B cell (primary cell): ENCODE data around the gene RAD51. TPM values are rescaled to one million over a fixed set of nuclear protein-coding genes. Genes with fewer than 3 reads are reported as not detected.

ENCODE experiments used
- ATAC-seq: fragments of 200-7000 bp; cut with Tn5 transposase; one replicate; pipeline ENCODE4 v1.10.0; 2021; ENCODE audit warnings: low read depth, mild to moderate bottlenecking, moderate number of reproducible peaks, moderate library complexity
- CTCF ChIA-PET: fragments of 350-600 bp; sonication (Branson Sonifier 250); formaldehyde crosslinking; loops from one replicate; lab custom pipeline; 2021; ENCODE audit warnings: antibody characterized with exemption, inconsistent platforms; lab: Charles Lee
- POLR2A ChIA-PET: fragments of 350-600 bp; sonication (Branson Sonifier 250); formaldehyde crosslinking; loops from one replicate; lab custom pipeline; 2021; ENCODE audit warnings: antibody characterized with exemption; lab: Charles Lee
- DNase-seq: peaks from one replicate; pipeline ENCODE4 v3.0.0; 2013
- H2AFZ ChIP-seq: 2 replicates; pipeline ENCODE4 v1.6.1; 2012; ENCODE audit warnings: mild to moderate bottlenecking, low read depth, low read length; ENCODE audit not compliant: insufficient read depth, poor library complexity, severe bottlenecking
- H3K27ac ChIP-seq, 2 donors: 1 replicate in 1 of 2; 2 replicates in 1 of 2; pipeline ENCODE4 v1.5.1; 2012 to 2013; ENCODE audit warnings: low read length in 2 of 2, mild to moderate bottlenecking in 2 of 2, moderate library complexity in 1 of 2
- H3K27me3 ChIP-seq, 4 experiments: fragments of 200-600 bp in 1 of 4; sonication (generic) in 1 of 4; replicated peaks in 1 of 4; 1 replicate in 2 of 4; 2 replicates in 2 of 4; pipeline versions ENCODE4 v1.6.1 to v1.7.0; 2013 to 2016; ENCODE audit warnings: low read length in 3 of 4, mild to moderate bottlenecking in 2 of 4, mixed read lengths in 1 of 4, moderate library complexity in 1 of 4; ENCODE audit not compliant: insufficient read depth in 4 of 4, control insufficient read depth in 3 of 4; ENCODE audit errors: control extremely low read depth in 1 of 4
- H3K36me3 ChIP-seq, 2 experiments: replicated peaks in 1 of 2; 1 replicate in 1 of 2; 2 replicates in 1 of 2; pipeline versions ENCODE4 v1.6.1 to v1.7.1; 2013; ENCODE audit warnings: low read length in 1 of 2; ENCODE audit not compliant: insufficient read depth in 2 of 2, control insufficient read depth in 1 of 2; ENCODE audit errors: control extremely low read depth in 1 of 2, extremely low read depth in 1 of 2
- H3K4me1 ChIP-seq, 2 donors: fragments of 200-600 bp in 1 of 2; sonication (generic) in 1 of 2; 1 replicate in 1 of 2; 2 replicates in 1 of 2; pipeline versions ENCODE4 v1.5.1 to v1.6.1; 2013 to 2017; ENCODE audit warnings: low read length in 2 of 2; ENCODE audit not compliant: control insufficient read depth in 2 of 2, insufficient read depth in 2 of 2
- H3K4me2 ChIP-seq: replicated peaks from 2 replicates; pipeline ENCODE3; 2012; ENCODE audit warnings: mild to moderate bottlenecking, low read depth, low read length; ENCODE audit not compliant: poor library complexity, severe bottlenecking
- H3K4me3 ChIP-seq, 5 experiments: fragments of 200-600 bp in 1 of 5; sonication (generic) in 1 of 5; 1 replicate in 3 of 5; 2 replicates in 2 of 5; pipeline versions ENCODE4 v1.5.1 to v1.7.0; 2011 to 2016; ENCODE audit warnings: low read length in 4 of 5, mild to moderate bottlenecking in 4 of 5, low read depth in 2 of 5, control low read depth in 1 of 5, moderate library complexity in 1 of 5; ENCODE audit not compliant: insufficient read depth in 1 of 5; ENCODE audit errors: control extremely low read depth in 1 of 5, extremely low read depth in 1 of 5
- H3K79me2 ChIP-seq: fragments of 200-600 bp; sonication (generic); one replicate; pipeline ENCODE4 v1.6.0; 2016; ENCODE audit warnings: low read length; ENCODE audit not compliant: control insufficient read depth, insufficient read depth
- H3K9ac ChIP-seq: fragments of 200-600 bp; sonication (generic); 2 replicates; pipeline ENCODE4 v1.6.1; 2017; ENCODE audit warnings: mild to moderate bottlenecking, low read length, moderate library complexity
- H3K9me3 ChIP-seq, 3 donors: one replicate each; pipeline versions ENCODE4 v1.6.1 to v1.7.1; 2013; ENCODE audit warnings: low read length in 2 of 3; ENCODE audit not compliant: control insufficient read depth in 2 of 3, insufficient read depth in 1 of 3; ENCODE audit errors: control extremely low read depth in 1 of 3
- H4K20me1 ChIP-seq: 2 replicates; pipeline ENCODE4 v1.6.0; 2012; ENCODE audit warnings: mild to moderate bottlenecking, low read length; ENCODE audit not compliant: insufficient read depth, control insufficient read depth, poor library complexity, severe bottlenecking
- H3K27ac Mint-ChIP-seq: one replicate; pipeline ENCODE4 v1.8.0; 2021; ENCODE audit warnings: mixed read lengths
- H3K27me3 Mint-ChIP-seq: one replicate; pipeline ENCODE4 v1.8.0; 2021; ENCODE audit warnings: mixed read lengths
- H3K4me1 Mint-ChIP-seq: one replicate; pipeline ENCODE4 v1.8.0; 2021; ENCODE audit warnings: mixed read lengths
- H3K4me3 Mint-ChIP-seq: one replicate; pipeline ENCODE4 v1.8.0; 2021; ENCODE audit warnings: mixed read lengths
- H3K9me3 Mint-ChIP-seq: one replicate; pipeline ENCODE4 v1.8.0; 2022; ENCODE audit warnings: mixed read lengths; ENCODE audit not compliant: insufficient read depth
- EZH2 ChIP-seq: IDR thresholded peaks from 2 replicates; pipeline ENCODE4 v1.6.1; 2012; ENCODE audit warnings: borderline replicate concordance, low read depth, mild to moderate bottlenecking, moderate library complexity, low read length; ENCODE audit not compliant: insufficient read depth, poor library complexity, severe bottlenecking
- WGBS: methylation state at CpG from one replicate; pipeline ENCODE4 v1.1.5; 2013; ENCODE audit warnings: missing lambda C conversion rate; ENCODE audit not compliant: insufficient coverage; 5-methylcytosine and 5-hydroxymethylcytosine counted together
- intact Hi-C: fragments of 100-400 bp; cut with micrococcal nuclease; formaldehyde crosslinking; loops from one replicate; pipeline ENCODE4 v1.10.0; 2022
- polyA plus RNA-seq: library from polyadenylated mRNA; depleted of rRNA; stranded (reverse); fragments of >200 nt; gene quantifications from 2 replicates; pipeline ENCODE4 v1.2.3, GENCODE V29; 2012
- total RNA-seq, 2 donors: library from RNA; stranded (reverse); fragments of 120-200 nt in 1 of 2; gene quantifications; 1 replicate in 1 of 2; 2 replicates in 1 of 2; pipeline versions ENCODE4 v1.2.3 to v1.2.4, GENCODE V29; 2013 to 2022
- TF ChIP-seq, protein P1 (sequence below): fragments of 200-600 bp; IDR thresholded peaks from one replicate; pipeline ENCODE4 v1.8.0; 2022; ENCODE audit warnings: antibody characterized with exemption, mild to moderate bottlenecking

The RAD51 gene
- total and polyA plus RNA-seq, 2 donors (not counting 1 experiment from before 2014, with no cell fraction given) = 0.67 to 1.9 TPM

GRCh38 chr15:40751745-40752144 lies 56.8 kb downstream of the RAD51 start:
- peaks cover 8 to 19% of the 10 kb centered on the region in 2 donors for H3K4me1 ChIP-seq
- Mint-ChIP-seq H3K27me3 (no peaks in the 10 kb centered on the region), H3K4me1 (peaks cover 23% of the 10 kb centered on the region), H3K27ac (no peak overlapping the region), H3K9me3 (no peaks in the 10 kb centered on the region), H3K4me3 (no peak overlapping the region)
- no peaks in the 10 kb centered on the region for H3K9me3 ChIP-seq
- no peaks in the 10 kb centered on the region for H4K20me1 ChIP-seq
- intact Hi-C loops = no loop called here
- peaks cover 1 to 29% of the 10 kb centered on the region in 2 experiments for H3K36me3 ChIP-seq
- H3K79me2 ChIP-seq = peaks cover 45% of the 10 kb centered on the region
- whole genome bisulfite sequencing = 98% methylated on average over 12 of the region's 12 CpGs
- no peak overlapping the region for H3K9ac ChIP-seq
- no peak overlapping the region for H3K4me2 ChIP-seq
- ATAC-seq (no peak), DNase-seq (no peak)
- no peak overlapping the region for H3K27ac ChIP-seq
- ChIA-PET POLR2A (interaction anchor here (0.8 kb wide), 1 partner anchor 17 kb away, joined by 3 read pairs; no protein-coding TSS in a partner anchor), CTCF (interaction anchor here (14.3 kb wide), 1 partner anchor 28 kb away, joined by 177 read pairs; no protein-coding TSS in a partner anchor)
- H3K4me3 ChIP-seq = no peak overlapping the region
- H3K27me3 ChIP-seq = no peaks in the 10 kb centered on the region
- TF ChIP-seq EZH2 = no peak
- TF ChIP-seq, protein P1, sequence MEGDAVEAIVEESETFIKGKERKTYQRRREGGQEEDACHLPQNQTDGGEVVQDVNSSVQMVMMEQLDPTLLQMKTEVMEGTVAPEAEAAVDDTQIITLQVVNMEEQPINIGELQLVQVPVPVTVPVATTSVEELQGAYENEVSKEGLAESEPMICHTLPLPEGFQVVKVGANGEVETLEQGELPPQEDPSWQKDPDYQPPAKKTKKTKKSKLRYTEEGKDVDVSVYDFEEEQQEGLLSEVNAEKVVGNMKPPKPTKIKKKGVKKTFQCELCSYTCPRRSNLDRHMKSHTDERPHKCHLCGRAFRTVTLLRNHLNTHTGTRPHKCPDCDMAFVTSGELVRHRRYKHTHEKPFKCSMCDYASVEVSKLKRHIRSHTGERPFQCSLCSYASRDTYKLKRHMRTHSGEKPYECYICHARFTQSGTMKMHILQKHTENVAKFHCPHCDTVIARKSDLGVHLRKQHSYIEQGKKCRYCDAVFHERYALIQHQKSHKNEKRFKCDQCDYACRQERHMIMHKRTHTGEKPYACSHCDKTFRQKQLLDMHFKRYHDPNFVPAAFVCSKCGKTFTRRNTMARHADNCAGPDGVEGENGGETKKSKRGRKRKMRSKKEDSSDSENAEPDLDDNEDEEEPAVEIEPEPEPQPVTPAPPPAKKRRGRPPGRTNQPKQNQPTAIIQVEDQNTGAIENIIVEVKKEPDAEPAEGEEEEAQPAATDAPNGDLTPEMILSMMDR = no peak
- H2AFZ ChIP-seq = no peak overlapping the region

DNA sequence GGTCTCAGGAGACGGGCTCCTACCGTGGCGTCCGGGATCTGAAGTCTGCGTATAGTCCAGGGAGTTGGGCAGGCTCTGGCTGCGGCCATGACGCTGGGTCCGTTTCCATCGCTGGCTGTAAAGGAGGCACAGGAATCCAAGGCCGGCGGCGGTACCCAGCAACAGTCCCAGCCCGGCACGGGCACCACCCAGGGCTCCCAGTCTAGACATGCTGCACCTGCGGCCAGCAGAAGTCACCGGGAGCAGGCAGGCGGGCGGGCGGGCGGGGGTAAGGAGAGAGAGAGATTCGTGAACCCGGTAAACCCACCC lies 59.6 kb downstream of the RAD51 start:
- peaks cover 1 to 17% of the 10 kb centered on the region in 2 experiments for H3K36me3 ChIP-seq

More for the DNA sequence above, 59.6 kb downstream of the RAD51 start:
- intact Hi-C loops = loop anchor here (2.0 kb wide), 3 partner anchors 28 to 578 kb away; partner anchors contain the start of genes NUSAP1 and OIP5
- Histone ChIP-seq H3K4me2 (peak overlapping the region; percentile 100), H4K20me1 (no peaks in the 10 kb centered on the region), H3K9me3 (no peaks in the 10 kb centered on the region), H3K9ac (peak overlapping the region; percentile 99), H3K4me1 (peaks cover 8 to 19% of the 10 kb centered on the region in 2 donors), H2AFZ (peak overlapping the region; percentile 100), H3K27me3 (no peaks in the 10 kb centered on the region), H3K27ac (peak overlapping the region; percentile 73 to 89), H3K4me3 (peak overlapping the region in 4 of 5 experiments; percentile 89 to 100 (median 94)), H3K79me2 (peaks cover 44% of the 10 kb centered on the region)
- H3K27ac Mint-ChIP-seq = peak overlapping the region; percentile 93
- ChIA-PET CTCF (interaction anchor here (14.3 kb wide), 1 partner anchor 25 kb away, joined by 177 read pairs; no protein-coding TSS in a partner anchor), POLR2A (interaction anchor here (0.7 to 1.5 kb wide), 3 partner anchors 15 to 102 kb away, joined by 3 to 4 read pairs (median 3); partner anchors contain the start of gene C15orf62)
- DNase-seq (no peak), ATAC-seq (no peak)
- H3K27me3 Mint-ChIP-seq = no peaks in the 10 kb centered on the region
- 2% methylated on average over 15 of the region's 22 CpGs for WGBS
- no peak for TF ChIP-seq EZH2
- TF ChIP-seq, protein P1 = no peak
- peak overlapping the region; percentile 93 for H3K4me3 Mint-ChIP-seq
- peaks cover 23% of the 10 kb centered on the region for H3K4me1 Mint-ChIP-seq
- H3K9me3 Mint-ChIP-seq = no peaks in the 10 kb centered on the region
